Osteoblast (primary cell): Measurements from ENCODE around the gene TBX4. TPM values are rescaled to one million over a fixed set of nuclear protein-coding genes. Genes with fewer than 3 reads are reported as not detected.

Source experiments
- DNase-seq: peaks from one replicate; pipeline ENCODE4 v3.0.0; 2011; ENCODE audit warnings: low spot score, mixed read lengths; ENCODE audit not compliant: insufficient read length; ENCODE audit errors: missing footprints
- H2AFZ ChIP-seq: 2 replicates; pipeline ENCODE4 v1.6.0; 2011; ENCODE audit warnings: mild to moderate bottlenecking, low read length
- H3K27ac ChIP-seq: 2 replicates; pipeline ENCODE4 v1.5.1; 2011; ENCODE audit warnings: mild to moderate bottlenecking, low read depth, low read length, moderate library complexity
- H3K27me3 ChIP-seq: 2 replicates; pipeline ENCODE4 v1.6.0; 2012; ENCODE audit warnings: mild to moderate bottlenecking, control low read depth, inconsistent platforms, low read length, moderate library complexity; ENCODE audit not compliant: insufficient read depth
- H3K36me3 ChIP-seq: 2 replicates; pipeline ENCODE4 v1.5.1; 2011; ENCODE audit warnings: mild to moderate bottlenecking, low read length, control low read depth, moderate library complexity; ENCODE audit not compliant: insufficient read depth
- H3K4me1 ChIP-seq: 2 replicates; pipeline ENCODE4 v1.5.1; 2011; ENCODE audit warnings: mild to moderate bottlenecking, low read length, control low read depth, moderate library complexity; ENCODE audit not compliant: insufficient read depth
- H3K4me2 ChIP-seq: 2 replicates; pipeline ENCODE4 v1.6.0; 2011; ENCODE audit warnings: mild to moderate bottlenecking, low read length; ENCODE audit not compliant: insufficient read depth
- H3K4me3 ChIP-seq: fragments of 200-600 bp; sonication (generic); 3 replicates; pipeline ENCODE4 v1.5.1; 2012; ENCODE audit warnings: mild to moderate bottlenecking, low read length, inconsistent platforms; ENCODE audit not compliant: insufficient read depth
- H3K79me2 ChIP-seq: 2 replicates; pipeline ENCODE4 v1.6.0; 2012; ENCODE audit warnings: mild to moderate bottlenecking, low read length, control low read depth, inconsistent platforms; ENCODE audit not compliant: insufficient read depth
- H3K9me3 ChIP-seq: 2 replicates; pipeline ENCODE4 v1.5.1; 2011; ENCODE audit warnings: low read depth, low read length, control low read depth
- H4K20me1 ChIP-seq: 2 replicates; pipeline ENCODE4 v1.6.0; 2012; ENCODE audit warnings: mild to moderate bottlenecking, low read length, control low read depth; ENCODE audit not compliant: insufficient read depth
- CTCF ChIP-seq: IDR thresholded peaks from 2 replicates; pipeline ENCODE4 v1.5.1; 2011; ENCODE audit warnings: mild to moderate bottlenecking, low read depth, low read length, moderate library complexity; ENCODE audit errors: extremely low read depth
- total RNA-seq: library from RNA; depleted of rRNA; stranded (reverse); fragments of >200 nt; gene quantifications from 2 replicates; pipeline ENCODE4 v1.2.3, GENCODE V29; 2012

The TBX4 gene
- total RNA-seq, 1 donor: not detected

- Histone ChIP-seq H3K9me3 (no peaks in the 10 kb centered on the region), H4K20me1 (peaks cover 3% of the 10 kb centered on the region), H3K36me3 (no peaks in the 10 kb centered on the region), H3K79me2 (no peaks in the 10 kb centered on the region), H3K4me3 (no peak overlapping the region), H3K27me3 (peaks cover 11% of the 10 kb centered on the region), H3K27ac (no peak overlapping the region), H3K4me2 (no peak overlapping the region), H2AFZ (no peak overlapping the region), H3K4me1 (no peaks in the 10 kb centered on the region)
- DNase-seq: no peak
- no peak for TF ChIP-seq CTCF
Measured at GRCh38 chr17:61442136-61442775, 10.0 kb upstream of the TBX4 start.

GRCh38 chr17:61442878-61443474 lies 9.2 kb upstream of the TBX4 start:
- no peaks in the 10 kb centered on the region for H3K36me3 ChIP-seq
- H3K27me3 ChIP-seq: peaks cover 12% of the 10 kb centered on the region
- no peak for DNase-seq
- H2AFZ ChIP-seq: no peak overlapping the region
- no peaks in the 10 kb centered on the region for H3K79me2 ChIP-seq
- no peak for TF ChIP-seq CTCF
- H3K27ac ChIP-seq: no peak overlapping the region
- no peaks in the 10 kb centered on the region for H3K9me3 ChIP-seq
- H4K20me1 ChIP-seq: peaks cover 3% of the 10 kb centered on the region
- H3K4me2 ChIP-seq: no peak overlapping the region
- no peak overlapping the region for H3K4me3 ChIP-seq
- H3K4me1 ChIP-seq: no peaks in the 10 kb centered on the region

- peak overlapping the region; percentile 36 for H3K4me2 ChIP-seq
- no peak overlapping the region for H3K27ac ChIP-seq
- H3K4me1 ChIP-seq: no peaks in the 10 kb centered on the region
- H3K4me3 ChIP-seq: no peak overlapping the region
- peaks cover 3% of the 10 kb centered on the region for H4K20me1 ChIP-seq
- peak; percentile 70 for DNase-seq
- H3K79me2 ChIP-seq: no peaks in the 10 kb centered on the region
- H3K36me3 ChIP-seq: no peaks in the 10 kb centered on the region
- TF ChIP-seq CTCF: no peak
- peaks cover 12% of the 10 kb centered on the region for H3K27me3 ChIP-seq
- H3K9me3 ChIP-seq: no peaks in the 10 kb centered on the region
- no peak overlapping the region for H2AFZ ChIP-seq
Measured at GRCh38 chr17:61443475-61443882, 8.7 kb upstream of the TBX4 start.

- Histone ChIP-seq H3K79me2 (no peaks in the 10 kb centered on the region), H3K9me3 (no peaks in the 10 kb centered on the region), H3K4me1 (no peaks in the 10 kb centered on the region), H4K20me1 (peaks cover 3% of the 10 kb centered on the region), H3K36me3 (no peaks in the 10 kb centered on the region), H3K4me3 (no peak overlapping the region), H3K27ac (no peak overlapping the region), H3K27me3 (peaks cover 12% of the 10 kb centered on the region), H2AFZ (no peak overlapping the region), H3K4me2 (peak overlapping the region; percentile 36)
- no peak for DNase-seq
- TF ChIP-seq CTCF: no peak
Measured at GRCh38 chr17:61444075-61444474, 8.1 kb upstream of the TBX4 start.
